SK-N-SH (cell line): ENCODE measurements around the gene MAN1A2. TPM values are rescaled to one million over a fixed set of nuclear protein-coding genes. Genes with fewer than 3 reads are reported as not detected.
"Not testable (repeated sequence)": the region's sequence is repeated elsewhere in the genome, so short reads cannot be mapped to it uniquely, and the experiment has no call there.

Experiments used
- CTCF ChIA-PET: fragments of 300-600, 350-600 bp; formaldehyde crosslinking; extraction: SDS; loops from one replicate; lab custom pipeline; 2021; lab: Yijun Ruan, JAX
- POLR2A ChIA-PET: fragments of 350-600 bp; sonication (Branson Sonifier 250); formaldehyde crosslinking; extraction: SDS; loops from one replicate; lab custom pipeline; 2020; ENCODE audit warnings: antibody characterized with exemption, inconsistent platforms; lab: Yijun Ruan, JAX
- DNase-seq: peaks from one replicate; pipeline ENCODE4 v3.0.0; 2012
- H2AFZ ChIP-seq: fragments of 200-600 bp; sonication (generic); 2 replicates; pipeline ENCODE4 v1.8.1; 2016; ENCODE audit warnings: antibody characterized with exemption, mild to moderate bottlenecking, low read depth
- H3F3A ChIP-seq: fragments of 200-600 bp; sonication (generic); replicated peaks from 2 replicates; pipeline ENCODE3; 2016; ENCODE audit warnings: antibody characterized with exemption, mild to moderate bottlenecking; ENCODE audit not compliant: insufficient read depth
- H3K27ac ChIP-seq, 2 experiments: fragments of 200-500 bp in 1 of 2; fragments of 200-600 bp in 1 of 2; sonication (Bioruptor generic) in 1 of 2; sonication (generic), shearing (Covaris generic) in 1 of 2; 2 replicates each; pipeline versions ENCODE4 v1.5.1 to v1.6.1; 2014 to 2016; ENCODE audit warnings: low read depth in 2 of 2, inconsistent platforms in 1 of 2, low read length in 1 of 2, mild to moderate bottlenecking in 1 of 2, mixed read lengths in 1 of 2
- H3K27me3 ChIP-seq: fragments of 200-600 bp; sonication (generic), shearing (Covaris generic); 2 replicates; pipeline ENCODE4 v1.6.1; 2016; ENCODE audit warnings: mixed run types; ENCODE audit not compliant: insufficient read depth
- H3K36me3 ChIP-seq, 2 experiments: fragments of 200-500 bp in 1 of 2; fragments of 200-600 bp in 1 of 2; sonication (Bioruptor generic) in 1 of 2; sonication (generic) in 1 of 2; replicated peaks in 1 of 2; 2 replicates each; pipeline versions ENCODE3 to v1.5.1; 2014 to 2016; ENCODE audit warnings: low read length in 1 of 2, mild to moderate bottlenecking in 1 of 2; ENCODE audit not compliant: insufficient read depth in 2 of 2, control insufficient read depth in 1 of 2
- H3K4me1 ChIP-seq, 2 experiments: fragments of 200-500 bp in 1 of 2; fragments of 200-600 bp in 1 of 2; sonication (Bioruptor generic) in 1 of 2; sonication (generic), shearing (Covaris generic) in 1 of 2; 2 replicates each; pipeline versions ENCODE4 v1.5.1 to v1.6.1; 2014 to 2016; ENCODE audit warnings: low read depth in 1 of 2, low read length in 1 of 2, mixed run types in 1 of 2; ENCODE audit not compliant: insufficient read depth in 2 of 2, control insufficient read depth in 1 of 2
- H3K4me2 ChIP-seq: fragments of 200-600 bp; sonication (generic), shearing (Covaris generic); 2 replicates; pipeline ENCODE4 v1.6.1; 2017; ENCODE audit warnings: mixed run types
- H3K4me3 ChIP-seq, 2 experiments: fragments of 200-500 bp in 1 of 2; fragments of 200-600 bp in 1 of 2; sonication (Bioruptor generic) in 1 of 2; sonication (generic), shearing (Covaris generic) in 1 of 2; 2 replicates each; pipeline versions ENCODE4 v1.5.1 to v1.8.1; 2014 to 2016; ENCODE audit warnings: low read depth in 2 of 2, inconsistent platforms in 1 of 2, low read length in 1 of 2, mild to moderate bottlenecking in 1 of 2, mixed read lengths in 1 of 2, moderate library complexity in 1 of 2
- H3K79me2 ChIP-seq: fragments of 200-600 bp; sonication (generic); 2 replicates; pipeline ENCODE4 v1.8.1; 2017; ENCODE audit warnings: mild to moderate bottlenecking; ENCODE audit not compliant: insufficient read depth
- H3K9ac ChIP-seq: fragments of 200-600 bp; sonication (generic); 2 replicates; pipeline ENCODE4 v1.6.1; 2017; ENCODE audit warnings: mixed run types
- H3K9me2 ChIP-seq: fragments of 200-600 bp; sonication (generic); 2 replicates; pipeline ENCODE4 v1.6.1; 2017; ENCODE audit warnings: mixed run types
- H3K9me3 ChIP-seq: fragments of 200-600 bp; sonication (generic); 2 replicates; pipeline ENCODE4 v1.6.1; 2017; ENCODE audit warnings: mixed run types, mild to moderate bottlenecking, moderate library complexity
- H4K20me1 ChIP-seq: fragments of 200-600 bp; sonication (generic); 2 replicates; pipeline ENCODE4 v1.6.1; 2017; ENCODE audit warnings: mild to moderate bottlenecking, mixed run types; ENCODE audit not compliant: insufficient read depth
- EP300 ChIP-seq, 2 experiments: IDR thresholded peaks; 2 replicates each; pipeline versions ENCODE4 v1.4.0 to v1.6.1; 2012; ENCODE audit warnings: borderline replicate concordance in 1 of 2, low read depth in 1 of 2, low read length in 1 of 2
- FOXM1 ChIP-seq: IDR thresholded peaks from 2 replicates; pipeline ENCODE4 v1.4.0; 2012; ENCODE audit warnings: low read depth, mild to moderate bottlenecking
- JUND ChIP-seq: IDR thresholded peaks from 2 replicates; pipeline ENCODE4 v1.4.0; 2012
- MEF2A ChIP-seq: IDR thresholded peaks from 2 replicates; pipeline ENCODE4 v1.4.0; 2012; ENCODE audit warnings: low read depth, borderline replicate concordance
- NFIC ChIP-seq: IDR thresholded peaks from 2 replicates; pipeline ENCODE4 v1.4.0; 2012; ENCODE audit warnings: borderline replicate concordance
- NRF1 ChIP-seq: IDR thresholded peaks from 2 replicates; pipeline ENCODE4 v1.6.1; 2012; ENCODE audit warnings: low read depth, mild to moderate bottlenecking, low read length
- RAD21 ChIP-seq: IDR thresholded peaks from 2 replicates; pipeline ENCODE4 v1.6.1; 2012; ENCODE audit warnings: mild to moderate bottlenecking, low read length
- RCOR1 ChIP-seq: fragments of 150-350 bp; IDR thresholded peaks from 2 replicates; pipeline ENCODE4 v1.6.1; 2017; ENCODE audit warnings: antibody characterized with exemption, low read length
- RXRA ChIP-seq: IDR thresholded peaks from 2 replicates; pipeline ENCODE4 v1.4.0; 2012; ENCODE audit warnings: low read depth, mild to moderate bottlenecking, borderline replicate concordance
- SIN3A ChIP-seq: IDR thresholded peaks from 2 replicates; pipeline ENCODE4 v1.6.1; 2012; ENCODE audit warnings: low read depth, mild to moderate bottlenecking, low read length, moderate library complexity, borderline replicate concordance
- SMC3 ChIP-seq: IDR thresholded peaks from 2 replicates; pipeline ENCODE4 v1.6.1; 2012; ENCODE audit warnings: low read depth, low read length, improper control_type of control experiment
- TAF1 ChIP-seq: IDR thresholded peaks from 2 replicates; pipeline ENCODE4 v1.6.1; 2012; ENCODE audit warnings: low read depth, mild to moderate bottlenecking, low read length, moderate library complexity, borderline replicate concordance
- TCF12 ChIP-seq: IDR thresholded peaks from 2 replicates; pipeline ENCODE4 v1.4.0; 2012
- YY1 ChIP-seq: IDR thresholded peaks from 2 replicates; pipeline ENCODE4 v1.4.0; 2012; ENCODE audit warnings: low read depth, mild to moderate bottlenecking
- WGBS: methylation state at CpG from one replicate; pipeline ENCODE4 v1.1.6; 2017; ENCODE audit warnings: low lambda C conversion rate; 5-methylcytosine and 5-hydroxymethylcytosine counted together
- polyA plus RNA-seq, 3 experiments: library from polyadenylated mRNA; depleted of rRNA; stranded (reverse); fragments of >200 nt; gene quantifications; 2 replicates each; pipeline ENCODE4 v1.2.3, GENCODE V29; 2012
- TF ChIP-seq, protein P1 (sequence below): IDR thresholded peaks from 2 replicates; pipeline ENCODE4 v1.4.0; 2012; ENCODE audit warnings: low read depth, borderline replicate concordance

The MAN1A2 gene
- polyA plus RNA-seq, 1 of the 3 experiments (the other 2 are of a cell fraction): 6.0 TPM

DNA sequence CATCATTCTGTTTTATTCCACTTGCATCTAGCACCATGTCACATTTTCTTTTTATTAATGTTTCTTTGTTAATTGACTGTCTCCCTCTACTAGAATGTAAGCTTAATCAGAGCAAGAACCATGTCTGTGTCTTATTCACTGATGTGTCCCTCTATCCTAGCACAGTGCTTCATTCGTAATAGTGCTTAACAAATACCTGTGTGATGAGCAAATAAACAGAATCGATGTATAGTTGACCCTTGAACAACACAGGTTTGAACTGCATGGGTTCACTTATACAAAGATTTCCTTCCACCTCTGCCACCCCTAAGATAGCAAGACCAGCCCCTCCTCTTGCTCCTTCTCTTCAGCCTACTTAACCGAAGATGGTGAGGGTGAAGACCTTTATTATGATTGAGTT is 42.9 kb upstream of the MAN1A2 start:
- Histone ChIP-seq H3K36me3 (no peaks in the 10 kb centered on the region), H3K4me1 (peaks cover 0 to 5% of the 10 kb centered on the region in 2 experiments; a peak in 2 of 4 replicates), H3K4me2 (no peak overlapping the region), H3K27ac (no peak overlapping the region), H3K79me2 (no peaks in the 10 kb centered on the region), H2AFZ (no peak overlapping the region), H3K27me3 (peaks cover 11% of the 10 kb centered on the region), H3F3A (no peaks in the 10 kb centered on the region), H3K4me3 (no peak overlapping the region), H3K9me3 (no peaks in the 10 kb centered on the region), H4K20me1 (no peaks in the 10 kb centered on the region), H3K9me2 (no peaks in the 10 kb centered on the region), H3K9ac (no peak overlapping the region)
- TF ChIP-seq JUND: no peak
- no peak for TF ChIP-seq TAF1
- no peak for TF ChIP-seq NRF1
- TF ChIP-seq FOXM1: no peak
- no peak for TF ChIP-seq RAD21
- TF ChIP-seq MEF2A: no peak
- TF ChIP-seq RXRA: no peak
- TF ChIP-seq EP300 (IDR thresholded peaks at IDR 0.05; ENCODE audit: borderline replicate concordance in 1 of 2, low read depth in 1 of 2, low read length in 1 of 2): no peak
- ChIA-PET CTCF (no interaction called here), POLR2A (no interaction called here)
- WGBS: 16% methylated on average over 3 of the region's 3 CpGs
- no peak for DNase-seq

DNA sequence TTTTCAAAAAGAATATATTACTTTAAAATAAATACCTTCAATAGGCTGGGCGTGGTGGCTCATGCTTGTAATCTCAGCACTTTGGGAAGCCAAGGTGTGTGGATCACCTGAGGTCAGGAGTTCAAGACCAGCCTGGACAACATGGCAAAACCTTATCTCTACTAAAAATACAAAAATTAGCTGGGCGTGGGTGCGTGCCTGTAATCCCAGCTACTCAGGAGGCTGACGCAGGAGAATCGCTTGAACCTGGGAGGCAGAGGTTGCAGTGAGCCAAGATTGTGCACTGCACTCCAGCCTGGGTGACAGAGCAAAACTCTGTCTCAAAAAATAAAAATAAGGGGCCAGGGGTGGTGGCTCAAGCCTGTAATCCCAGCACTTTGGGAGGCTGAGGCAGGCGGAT is 41.2 kb upstream of the MAN1A2 start:
- H3K9me2 ChIP-seq, H3K36me3 ChIP-seq, POLR2A ChIA-PET, H3K27ac ChIP-seq, H3F3A ChIP-seq, H2AFZ ChIP-seq, H3K4me3 ChIP-seq, DNase-seq, H3K79me2 ChIP-seq, H4K20me1 ChIP-seq, H3K4me2 ChIP-seq, H3K9ac ChIP-seq, H3K9me3 ChIP-seq, H3K27me3 ChIP-seq, H3K4me1 ChIP-seq: not testable (repeated sequence)
- CTCF ChIA-PET: interaction anchor here (0.7 to 0.8 kb wide), 2 partner anchors 9 to 41 kb away, joined by 3 read pairs; no protein-coding TSS in a partner anchor
- WGBS: 68% methylated on average over 6 of the region's 6 CpGs

DNA sequence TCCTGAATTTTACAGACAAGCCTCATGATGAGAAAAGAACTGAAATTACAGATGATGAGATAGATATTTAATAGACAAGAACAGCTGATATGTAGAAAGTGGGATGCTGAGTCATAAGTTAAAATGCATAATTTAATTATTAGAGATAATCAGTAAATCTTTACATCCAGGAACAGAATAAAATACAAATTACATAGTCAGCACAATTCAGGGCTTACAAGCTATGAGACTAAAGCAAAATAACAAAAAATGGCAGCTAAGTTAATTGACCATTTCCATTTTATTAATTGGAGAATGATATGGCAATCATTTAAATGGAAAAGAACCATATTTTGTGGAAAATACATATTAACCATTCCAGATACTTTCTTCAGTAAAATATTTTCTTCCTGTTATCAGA is 40.2 kb upstream of the MAN1A2 start:
- H3K36me3 ChIP-seq: no peaks in the 10 kb centered on the region
- no peaks in the 10 kb centered on the region for H3K9me3 ChIP-seq
- no peaks in the 10 kb centered on the region for H3F3A ChIP-seq
- H3K79me2 ChIP-seq: no peaks in the 10 kb centered on the region
- ChIA-PET POLR2A (no interaction called here), CTCF (interaction anchor here (0.8 to 1.5 kb wide), 2 partner anchors 23 to 42 kb away, joined by 3 read pairs; no protein-coding TSS in a partner anchor)
- no peak overlapping the region for H3K4me3 ChIP-seq
- TF ChIP-seq, protein P1, sequence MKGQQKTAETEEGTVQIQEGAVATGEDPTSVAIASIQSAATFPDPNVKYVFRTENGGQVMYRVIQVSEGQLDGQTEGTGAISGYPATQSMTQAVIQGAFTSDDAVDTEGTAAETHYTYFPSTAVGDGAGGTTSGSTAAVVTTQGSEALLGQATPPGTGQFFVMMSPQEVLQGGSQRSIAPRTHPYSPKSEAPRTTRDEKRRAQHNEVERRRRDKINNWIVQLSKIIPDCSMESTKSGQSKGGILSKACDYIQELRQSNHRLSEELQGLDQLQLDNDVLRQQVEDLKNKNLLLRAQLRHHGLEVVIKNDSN: no peak
- TF ChIP-seq NRF1 (no peak), TCF12 (no peak), YY1 (no peak), RCOR1 (no peak), SIN3A (no peak), RXRA (no peak), SMC3 (no peak), NFIC (no peak)
- TF ChIP-seq, all 33 proteins: peak for 0
- Histone ChIP-seq H4K20me1 (no peaks in the 10 kb centered on the region), H3K4me2 (no peak overlapping the region), H3K4me1 (peaks cover 0 to 3% of the 10 kb centered on the region in 2 experiments; a peak in 2 of 4 replicates), H3K9me2 (no peaks in the 10 kb centered on the region), H2AFZ (no peak overlapping the region), H3K27me3 (peaks cover 2% of the 10 kb centered on the region), H3K9ac (no peak overlapping the region), H3K27ac (no peak overlapping the region)
- no peak for DNase-seq
